ENCODE data around the gene NTRK3. TPM values are rescaled to one million over a fixed set of nuclear protein-coding genes. Genes with fewer than 3 reads are reported as not detected.

The NTRK3 gene
- total and polyA plus RNA-seq, 2 donors (not counting 3 experiments of a cell fraction or from before 2014, with no cell fraction given), result not detected

DNA sequence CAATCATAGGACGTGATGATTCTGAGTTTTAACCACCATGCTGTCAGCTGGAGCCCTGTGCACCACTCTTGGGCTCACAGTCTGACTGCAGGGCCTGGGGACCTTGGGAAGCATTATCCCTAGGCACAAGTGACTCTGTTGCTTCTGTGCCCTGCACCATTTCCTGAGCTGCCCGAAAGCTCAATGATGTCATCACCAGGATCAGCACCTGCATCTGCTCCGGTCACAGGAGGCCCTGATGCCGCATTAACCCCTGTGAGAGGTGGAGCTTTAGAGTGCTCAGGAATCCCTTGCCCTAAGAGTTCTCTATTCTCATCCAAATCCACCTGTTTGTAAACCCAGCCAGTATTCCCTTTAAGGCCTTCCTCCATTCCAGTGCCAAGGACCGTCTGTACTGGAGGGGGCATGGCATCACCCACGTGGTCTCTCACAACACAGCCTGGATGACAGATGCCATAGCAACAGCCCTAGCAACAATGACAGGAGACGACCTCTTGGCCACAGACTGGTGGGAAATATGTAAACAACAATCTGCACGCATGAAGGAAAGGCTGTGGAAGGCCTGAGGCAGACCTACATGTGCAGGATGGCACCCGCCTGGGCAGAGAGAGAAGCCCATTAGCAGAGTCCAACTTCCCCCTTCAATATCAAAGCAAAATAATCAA is 37.9 kb downstream of the NTRK3 start:
- intact Hi-C loops (cut with micrococcal nuclease), result no loop called here
- POLR2A ChIA-PET, result no interaction called here

More for the DNA sequence above, 37.9 kb downstream of the NTRK3 start:
- H3K4me2 ChIP-seq (ENCODE audit: insufficient read depth, low read length), result no peak overlapping the region
- TF ChIP-seq GATA2 (IDR thresholded peaks at IDR 0.05; ENCODE audit: insufficient read depth, insufficient read length, low read depth, low read length) (no peak), MYC (IDR thresholded peaks at IDR 0.05; ENCODE audit: low read depth, low read length) (no peak), POLR2AphosphoS5 (IDR thresholded peaks at IDR 0.05; ENCODE audit: insufficient read depth, low read depth, low read length) (no peak), EZH2 (IDR thresholded peaks at IDR 0.05; ENCODE audit: borderline replicate concordance, low read depth, low read length, severe bottlenecking) (no peak), POLR2A (IDR thresholded peaks at IDR 0.05; ENCODE audit: low read depth, low read length) (no peak), FOS (IDR thresholded peaks at IDR 0.05; ENCODE audit: borderline replicate concordance, insufficient read depth, low read length) (no peak), JUN (IDR thresholded peaks at IDR 0.05; ENCODE audit: borderline replicate concordance, insufficient read depth, insufficient read length, low read depth) (no peak)
- TF ChIP-seq, protein P1, sequence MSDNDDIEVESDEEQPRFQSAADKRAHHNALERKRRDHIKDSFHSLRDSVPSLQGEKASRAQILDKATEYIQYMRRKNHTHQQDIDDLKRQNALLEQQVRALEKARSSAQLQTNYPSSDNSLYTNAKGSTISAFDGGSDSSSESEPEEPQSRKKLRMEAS (IDR thresholded peaks at IDR 0.05; ENCODE audit: insufficient read depth, insufficient read length), result no peak
- TF ChIP-seq, protein P2, sequence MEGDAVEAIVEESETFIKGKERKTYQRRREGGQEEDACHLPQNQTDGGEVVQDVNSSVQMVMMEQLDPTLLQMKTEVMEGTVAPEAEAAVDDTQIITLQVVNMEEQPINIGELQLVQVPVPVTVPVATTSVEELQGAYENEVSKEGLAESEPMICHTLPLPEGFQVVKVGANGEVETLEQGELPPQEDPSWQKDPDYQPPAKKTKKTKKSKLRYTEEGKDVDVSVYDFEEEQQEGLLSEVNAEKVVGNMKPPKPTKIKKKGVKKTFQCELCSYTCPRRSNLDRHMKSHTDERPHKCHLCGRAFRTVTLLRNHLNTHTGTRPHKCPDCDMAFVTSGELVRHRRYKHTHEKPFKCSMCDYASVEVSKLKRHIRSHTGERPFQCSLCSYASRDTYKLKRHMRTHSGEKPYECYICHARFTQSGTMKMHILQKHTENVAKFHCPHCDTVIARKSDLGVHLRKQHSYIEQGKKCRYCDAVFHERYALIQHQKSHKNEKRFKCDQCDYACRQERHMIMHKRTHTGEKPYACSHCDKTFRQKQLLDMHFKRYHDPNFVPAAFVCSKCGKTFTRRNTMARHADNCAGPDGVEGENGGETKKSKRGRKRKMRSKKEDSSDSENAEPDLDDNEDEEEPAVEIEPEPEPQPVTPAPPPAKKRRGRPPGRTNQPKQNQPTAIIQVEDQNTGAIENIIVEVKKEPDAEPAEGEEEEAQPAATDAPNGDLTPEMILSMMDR (IDR thresholded peaks at IDR 0.05; ENCODE audit: extremely low read depth in 1 of 2, insufficient read depth in 1 of 2, low read depth in 1 of 2, low read length in 2 of 2), result no peak
- no peak overlapping the region for H3K9ac ChIP-seq (replicated peaks; ENCODE audit: extremely low read depth, insufficient read depth, low read length)
- H3K36me3 ChIP-seq (ENCODE audit: control insufficient read depth in 2 of 2, extremely low read depth in 1 of 2, insufficient read depth in 2 of 2, low read length in 2 of 2), result no peaks in the 10 kb centered on the region
- H3K4me3 ChIP-seq (replicated peaks in 1 of 3; ENCODE audit: insufficient read depth in 1 of 3, low read depth in 1 of 3, low read length in 3 of 3), result no peak overlapping the region
- H3K79me2 ChIP-seq (ENCODE audit: control insufficient read depth, insufficient read depth, low read length), result no peaks in the 10 kb centered on the region
- BruUV-seq (replicated peaks), result no TSS peak
- H3K27me3 ChIP-seq (ENCODE audit: control insufficient read depth in 2 of 2, insufficient read depth in 2 of 2, low read length in 2 of 2), result no peaks in the 10 kb centered on the region
- H4K20me1 ChIP-seq (replicated peaks; ENCODE audit: control insufficient read depth, extremely low read depth, insufficient read depth, low read length), result no peaks in the 10 kb centered on the region
- no peaks in the 10 kb centered on the region for H3K9me1 ChIP-seq (replicated peaks; ENCODE audit: control insufficient read depth, extremely low read depth, insufficient read depth, low read length)
- H3K9me3 ChIP-seq (replicated peaks; ENCODE audit: control insufficient read depth, insufficient read depth, low read length), result peaks cover 8% of the 10 kb centered on the region
- FAIRE-seq, result no peak
- no peaks in the 10 kb centered on the region for H3K4me1 ChIP-seq (ENCODE audit: control insufficient read depth, extremely low read depth, insufficient read depth, low read length)
- no peak overlapping the region for H3K27ac ChIP-seq (ENCODE audit: insufficient read depth, low read depth, low read length)
- no peak for DNase-seq (ENCODE audit: low read depth, low spot score)
- dilution Hi-C loops (cut with MboI; ENCODE audit: extremely low pct_ligation_motif_present, low sequenced_read_pairs), result no loop called here
- no peak overlapping the region for H2AFZ ChIP-seq (ENCODE audit: low read depth, low read length)
- CTCF ChIA-PET, result no interaction called here

Measured in endothelial cell of umbilical vein (primary cell).